ENCODE results near the gene ICAM4. TPM values are rescaled to one million over a fixed set of nuclear protein-coding genes. Genes with fewer than 3 reads are reported as not detected.

The ICAM4 gene
- total and polyA plus RNA-seq, 2 donors from 2014 or later: 0.85 to 1.1 TPM

DNA sequence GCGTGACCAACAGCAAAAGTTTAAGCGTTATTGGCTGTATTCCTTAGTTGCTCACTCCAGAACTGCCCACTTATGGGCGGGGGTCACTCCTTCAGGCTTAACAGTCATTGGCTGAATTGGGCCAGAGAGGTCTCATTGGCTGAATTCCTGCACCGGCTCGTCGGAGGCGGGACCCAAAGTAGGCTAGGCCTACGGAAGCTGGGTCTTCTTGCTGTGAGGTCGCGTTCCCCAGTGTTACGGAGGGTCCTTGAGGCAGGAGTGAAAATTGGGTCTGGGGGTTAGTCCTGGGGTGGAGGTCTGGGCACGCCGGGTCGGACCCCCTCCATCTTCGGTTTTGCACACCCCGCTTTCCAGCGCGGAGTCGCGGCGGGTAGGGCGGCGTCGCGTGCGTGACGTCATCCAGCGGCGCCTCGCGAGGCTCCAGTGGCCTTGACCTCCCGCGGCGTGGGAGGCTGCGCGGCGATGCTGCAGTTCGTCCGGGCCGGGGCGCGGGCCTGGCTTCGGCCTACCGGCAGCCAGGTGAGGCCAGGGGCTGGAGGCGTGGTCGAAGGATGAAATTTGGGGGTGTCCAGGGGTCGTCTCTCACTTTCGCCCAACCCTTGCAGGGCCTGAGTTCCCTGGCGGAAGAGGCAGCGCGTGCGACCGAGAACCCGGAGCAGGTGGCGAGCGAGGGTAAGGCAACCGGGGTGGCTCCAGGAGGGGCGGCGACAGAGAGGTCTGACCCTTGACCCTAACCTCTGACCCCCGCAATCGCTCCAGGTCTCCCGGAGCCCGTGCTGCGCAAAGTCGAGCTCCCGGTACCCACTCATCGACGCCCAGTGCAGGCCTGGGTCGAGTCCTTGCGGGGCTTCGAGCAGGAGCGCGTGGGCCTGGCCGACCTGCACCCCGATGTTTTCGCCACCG is 34.7 kb upstream of the ICAM4 start, which contains the start of gene MRPL4:
Gene MRPL4, plus strand, starts transcription at position 423 of the 903 bp plus-strand sequence. Its CDS starts 40 bp downstream, at position 463.
- H3K27ac ChIP-seq (ENCODE audit: low read depth in 2 of 2, low read length in 2 of 2): peak within 1 kb of the TSS; percentile 82 to 88
- H3K4me3 ChIP-seq (ENCODE audit: low read length in 3 of 3): peak within 1 kb of the TSS; percentile 97 to 99 (median 98)
- H3K4me1 ChIP-seq (ENCODE audit: control insufficient read depth in 2 of 3, insufficient read depth in 2 of 3, low read depth in 1 of 3, low read length in 3 of 3): peaks cover 0 to 8% (median 0%) of the 10 kb centered on the region in 3 donors
- H3K27me3 ChIP-seq (ENCODE audit: control insufficient read depth, insufficient read depth, low read length): no peaks in the 10 kb centered on the region
- TF ChIP-seq, protein P1, sequence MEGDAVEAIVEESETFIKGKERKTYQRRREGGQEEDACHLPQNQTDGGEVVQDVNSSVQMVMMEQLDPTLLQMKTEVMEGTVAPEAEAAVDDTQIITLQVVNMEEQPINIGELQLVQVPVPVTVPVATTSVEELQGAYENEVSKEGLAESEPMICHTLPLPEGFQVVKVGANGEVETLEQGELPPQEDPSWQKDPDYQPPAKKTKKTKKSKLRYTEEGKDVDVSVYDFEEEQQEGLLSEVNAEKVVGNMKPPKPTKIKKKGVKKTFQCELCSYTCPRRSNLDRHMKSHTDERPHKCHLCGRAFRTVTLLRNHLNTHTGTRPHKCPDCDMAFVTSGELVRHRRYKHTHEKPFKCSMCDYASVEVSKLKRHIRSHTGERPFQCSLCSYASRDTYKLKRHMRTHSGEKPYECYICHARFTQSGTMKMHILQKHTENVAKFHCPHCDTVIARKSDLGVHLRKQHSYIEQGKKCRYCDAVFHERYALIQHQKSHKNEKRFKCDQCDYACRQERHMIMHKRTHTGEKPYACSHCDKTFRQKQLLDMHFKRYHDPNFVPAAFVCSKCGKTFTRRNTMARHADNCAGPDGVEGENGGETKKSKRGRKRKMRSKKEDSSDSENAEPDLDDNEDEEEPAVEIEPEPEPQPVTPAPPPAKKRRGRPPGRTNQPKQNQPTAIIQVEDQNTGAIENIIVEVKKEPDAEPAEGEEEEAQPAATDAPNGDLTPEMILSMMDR (IDR thresholded peaks at IDR 0.05; ENCODE audit: borderline replicate concordance, extremely low read depth, insufficient read depth): no peak
- H3K9ac ChIP-seq (ENCODE audit: low read length in 3 of 3): peak within 1 kb of the TSS; percentile 45 to 97 (median 81)
- peaks cover 2 to 16% (median 9%) of the 10 kb centered on the region in 3 donors for H3K36me3 ChIP-seq (ENCODE audit: control insufficient read depth in 2 of 3, insufficient read depth in 3 of 3, low read length in 3 of 3)
- peak; percentile 98 for FAIRE-seq
- peak; percentile 98 to 100 (median 99) for DNase-seq
- no peaks in the 10 kb centered on the region for H3K9me3 ChIP-seq (ENCODE audit: control insufficient read depth in 2 of 3, insufficient read depth in 1 of 3, low read length in 3 of 3)
- intact Hi-C loops (cut with DNase I): loop anchor here (5.0 kb wide), 1 partner anchor 145 kb away; no protein-coding TSS in a partner anchor

DNA sequence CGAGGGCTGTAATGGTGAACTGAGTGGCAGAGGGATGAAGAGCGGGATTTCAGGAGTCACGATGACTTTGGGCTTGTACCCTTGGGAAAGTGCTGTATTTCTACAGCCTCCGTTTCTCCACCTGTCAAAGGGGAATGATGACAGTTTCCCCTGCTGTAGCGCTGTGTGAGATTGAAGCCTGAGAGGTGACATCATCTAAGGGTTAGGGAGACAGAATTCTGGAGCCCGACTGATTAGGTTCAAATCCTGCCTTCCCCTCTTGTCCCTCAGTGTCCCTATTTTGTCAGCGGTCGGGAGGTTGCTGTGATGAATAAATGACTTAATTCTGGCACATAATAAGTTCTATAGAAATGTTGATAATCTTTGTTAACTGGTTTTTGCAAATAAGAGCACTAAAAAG is 34.0 kb upstream of the ICAM4 start:
- H3K4me3 ChIP-seq (ENCODE audit: low read length in 3 of 3): peak overlapping the region; percentile 97 to 99 (median 98)
- peak overlapping the region in 1 of 2 donors; percentile 88 for H3K27ac ChIP-seq (ENCODE audit: low read depth in 2 of 2, low read length in 2 of 2)
- H3K27me3 ChIP-seq (ENCODE audit: control insufficient read depth, insufficient read depth, low read length): no peaks in the 10 kb centered on the region
- H3K4me1 ChIP-seq (ENCODE audit: control insufficient read depth in 2 of 3, insufficient read depth in 2 of 3, low read depth in 1 of 3, low read length in 3 of 3): peaks cover 0 to 8% (median 0%) of the 10 kb centered on the region in 3 donors
- FAIRE-seq: no peak
- no peak for DNase-seq
- intact Hi-C loops (cut with DNase I): loop anchor here (5.0 kb wide), 1 partner anchor 145 kb away; no protein-coding TSS in a partner anchor
- TF ChIP-seq, protein P1 (IDR thresholded peaks at IDR 0.05; ENCODE audit: borderline replicate concordance, extremely low read depth, insufficient read depth): no peak
- H3K36me3 ChIP-seq (ENCODE audit: control insufficient read depth in 2 of 3, insufficient read depth in 3 of 3, low read length in 3 of 3): peaks cover 2 to 21% (median 15%) of the 10 kb centered on the region in 3 donors
- H3K9ac ChIP-seq (ENCODE audit: low read length in 3 of 3): peak overlapping the region; percentile 26 to 97 (median 81)
- no peaks in the 10 kb centered on the region for H3K9me3 ChIP-seq (ENCODE audit: control insufficient read depth in 2 of 3, insufficient read depth in 1 of 3, low read length in 3 of 3)

DNA sequence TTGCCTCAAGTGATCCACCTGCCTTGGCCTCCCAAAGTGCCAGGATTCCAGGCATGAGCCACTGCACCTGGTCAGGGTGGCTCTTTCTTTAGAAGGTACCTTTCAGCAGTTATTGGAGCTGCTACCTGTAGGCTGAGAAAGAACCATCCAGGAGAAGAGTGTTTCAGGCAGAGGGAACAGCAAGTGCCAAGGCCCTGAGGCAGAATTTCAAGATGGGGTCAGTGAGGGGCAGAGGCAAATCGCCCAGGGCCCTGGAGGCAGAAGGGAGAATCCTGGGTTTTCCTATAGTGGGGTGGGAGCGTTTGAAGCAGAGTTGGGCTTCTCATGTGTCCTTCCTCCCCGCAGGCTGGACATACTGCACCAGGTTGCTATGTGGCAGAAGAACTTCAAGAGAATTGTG is 32.5 kb upstream of the ICAM4 start:
- Histone ChIP-seq H3K36me3 (ENCODE audit: control insufficient read depth in 2 of 3, insufficient read depth in 3 of 3, low read length in 3 of 3) (peaks cover 2 to 25% (median 17%) of the 10 kb centered on the region in 3 donors), H3K4me1 (ENCODE audit: control insufficient read depth in 2 of 3, insufficient read depth in 2 of 3, low read depth in 1 of 3, low read length in 3 of 3) (peaks cover 0 to 8% (median 0%) of the 10 kb centered on the region in 3 donors), H3K9me3 (ENCODE audit: control insufficient read depth in 2 of 3, insufficient read depth in 1 of 3, low read length in 3 of 3) (no peaks in the 10 kb centered on the region), H3K27ac (ENCODE audit: low read depth in 2 of 2, low read length in 2 of 2) (no peak overlapping the region), H3K27me3 (ENCODE audit: control insufficient read depth, insufficient read depth, low read length) (no peaks in the 10 kb centered on the region), H3K4me3 (ENCODE audit: low read length in 3 of 3) (no peak overlapping the region), H3K9ac (ENCODE audit: low read length in 3 of 3) (no peak overlapping the region)
- DNase-seq (no peak), FAIRE-seq (no peak)
- TF ChIP-seq, protein P1 (IDR thresholded peaks at IDR 0.05; ENCODE audit: borderline replicate concordance, extremely low read depth, insufficient read depth): no peak
- intact Hi-C loops (cut with DNase I): loop anchor here (5.0 kb wide), 1 partner anchor 143 kb away; no protein-coding TSS in a partner anchor

Data from kidney (tissue), 14 donors.